HG03280 (cell line): ENCODE data around the gene TMEM51.
"Not testable (repeated sequence)": the region's sequence is repeated elsewhere in the genome, so short reads cannot be mapped to it uniquely, and the experiment has no call there.

Source experiments
- ATAC-seq: cut with Tn5 transposase; IDR thresholded peaks from one replicate; pipeline ENCODE4 v1.9.1; 2021; ENCODE audit warnings: mild to moderate bottlenecking, moderate library complexity; ENCODE audit not compliant: unreplicated experiment

TMEM51 gene

DNA sequence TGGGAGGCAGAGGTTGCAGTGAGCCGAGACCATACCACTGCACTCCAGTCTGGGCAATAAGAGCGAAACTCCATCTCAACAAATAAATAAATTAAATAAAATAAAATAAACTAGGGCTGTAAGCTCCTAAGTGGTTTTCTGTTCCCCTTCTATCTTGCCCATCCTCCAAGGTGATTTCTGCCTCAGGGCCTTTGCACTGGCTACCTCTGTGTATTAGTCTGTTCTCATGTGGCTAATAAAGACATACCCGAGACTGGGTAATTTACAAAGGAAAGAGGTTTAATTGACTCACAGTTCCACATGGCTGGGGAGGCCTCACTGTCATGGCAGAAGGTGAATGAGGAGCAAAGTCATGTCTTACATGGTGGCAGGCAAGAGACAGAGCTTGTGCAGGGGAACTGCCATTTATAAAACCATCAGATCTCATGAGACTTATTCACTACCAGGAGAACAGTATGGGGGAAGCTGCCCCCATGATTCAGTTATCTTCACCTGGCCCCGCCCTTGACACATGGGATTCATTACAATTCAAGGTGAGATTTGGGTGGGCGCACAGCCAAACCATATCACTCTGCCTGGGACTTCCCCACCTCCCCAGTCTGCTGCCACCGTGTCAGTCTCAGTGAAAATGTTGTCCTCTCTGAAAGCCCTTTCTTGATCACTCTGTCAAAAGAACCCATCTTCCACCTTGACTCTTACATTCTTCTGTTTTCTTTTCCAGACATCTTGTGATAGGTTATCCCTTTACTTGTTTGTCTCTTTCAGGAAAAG, 22.0 kb downstream of the TMEM51 start:
- not testable (repeated sequence) for ATAC-seq

DNA sequence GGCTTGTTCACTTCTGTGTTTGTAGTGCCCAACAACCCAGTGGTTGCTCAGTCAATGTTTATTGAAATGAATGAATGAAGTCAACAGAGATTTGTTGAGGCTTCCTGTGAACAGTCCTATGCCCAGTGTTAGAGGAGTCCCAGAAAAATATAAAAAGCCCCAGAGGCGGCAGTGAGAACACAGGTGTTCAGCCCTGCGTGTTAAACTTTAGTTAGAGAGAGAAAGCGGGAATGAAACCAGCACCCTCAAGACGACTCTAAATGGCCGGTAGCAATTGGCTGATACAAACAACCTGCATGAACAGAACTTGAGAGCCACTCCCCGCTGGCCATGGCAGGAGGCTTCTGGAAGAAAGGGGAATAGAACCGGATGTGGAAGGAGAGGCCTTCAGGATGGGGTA, 22.6 kb downstream of the TMEM51 start:
- no peak for ATAC-seq

DNA sequence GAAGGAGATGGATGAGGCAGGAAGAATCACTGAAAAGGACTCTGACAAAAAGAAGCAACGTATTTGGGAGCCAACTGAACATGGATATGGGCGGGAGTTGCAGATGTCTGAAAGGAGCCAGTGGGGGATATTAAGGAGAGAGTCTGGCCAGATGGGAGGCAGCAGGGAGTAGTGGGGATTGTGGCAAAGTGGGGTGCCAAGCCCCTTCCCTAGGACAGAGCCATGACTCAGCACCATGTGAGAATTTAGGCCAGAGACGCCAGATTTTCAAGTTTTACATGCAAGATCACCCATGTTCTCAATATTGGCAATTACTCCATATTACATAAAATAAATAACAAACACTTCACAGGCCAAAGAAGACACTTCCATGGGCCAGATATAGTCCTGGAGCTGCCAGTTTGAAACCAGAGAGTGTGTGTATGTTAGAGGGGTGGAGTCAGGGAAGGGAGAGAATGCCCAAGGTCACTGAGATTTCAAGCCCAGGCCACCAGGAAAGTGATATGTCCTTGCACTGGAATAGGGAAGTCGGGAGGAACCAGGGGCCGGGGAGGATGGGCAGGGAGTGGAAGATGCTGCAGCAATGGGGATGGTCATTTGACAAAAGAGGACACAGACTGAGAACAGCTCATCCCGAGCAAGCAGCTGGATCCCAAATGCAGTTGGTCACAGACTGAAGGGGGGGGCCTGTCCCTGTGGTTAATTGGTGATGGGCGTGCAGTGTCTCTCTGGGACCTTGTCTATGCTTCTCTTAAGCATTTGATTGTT, 23.5 kb downstream of the TMEM51 start:
- no peak for ATAC-seq

GRCh38 chr1:15177710-15178166, 24.2 kb downstream of the TMEM51 start:
- no peak for ATAC-seq

- no peak for ATAC-seq
These were observed 25.3 kb downstream of the TMEM51 start for GRCh38 chr1:15178571-15179484.

- ATAC-seq, result no peak
These were observed 25.9 kb downstream of the TMEM51 start for GRCh38 chr1:15179485-15179883.

GRCh38 chr1:15180189-15180588, 26.6 kb downstream of the TMEM51 start:
- ATAC-seq, result no peak

- no peak for ATAC-seq
These were observed 27.5 kb downstream of the TMEM51 start for GRCh38 chr1:15180945-15181523.

GRCh38 chr1:15181564-15181963, 28.0 kb downstream of the TMEM51 start:
- no peak for ATAC-seq

DNA sequence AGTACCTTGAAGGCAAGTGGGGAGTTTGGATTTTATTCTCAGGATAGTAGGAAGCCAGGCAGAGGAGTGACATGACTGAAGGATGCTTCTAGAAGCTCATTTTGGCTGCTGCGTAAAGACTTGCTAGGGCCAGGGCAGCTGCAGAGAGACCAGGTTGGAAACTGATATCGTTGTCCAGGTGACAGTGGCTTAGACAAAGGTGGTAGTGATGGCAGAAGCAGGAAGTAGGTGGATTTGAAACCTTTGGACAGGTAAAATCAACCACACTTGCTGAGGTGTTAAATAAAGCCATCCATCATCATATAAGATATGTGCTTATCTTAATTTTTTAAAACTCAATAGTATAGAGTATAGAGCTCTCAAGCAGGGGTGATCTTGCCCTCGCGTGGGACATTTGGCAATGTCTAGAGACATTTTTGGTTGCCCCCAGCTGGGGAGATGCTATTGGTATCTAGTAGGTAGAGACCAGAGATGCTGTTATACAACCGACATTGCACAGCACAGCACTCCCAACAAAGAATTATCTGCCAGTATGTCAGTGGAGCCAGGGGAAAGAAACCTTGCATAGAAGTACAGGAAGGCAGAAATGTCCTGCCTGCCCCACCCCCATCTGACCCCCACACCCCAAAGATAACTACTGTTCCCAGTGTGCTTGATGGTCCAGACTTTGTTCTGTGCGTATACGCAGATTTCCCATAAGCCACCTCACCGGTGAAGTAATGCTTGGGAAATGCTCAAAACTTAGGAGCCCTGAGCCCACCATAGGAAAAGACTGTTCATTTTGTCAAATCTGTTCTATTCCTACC, 31.1 kb downstream of the TMEM51 start:
- no peak for ATAC-seq

- ATAC-seq, result no peak
These were observed 32.1 kb downstream of the TMEM51 start for GRCh38 chr1:15185617-15186016.

GRCh38 chr1:15186073-15186845, 32.7 kb downstream of the TMEM51 start:
- no peak for ATAC-seq

- no peak for ATAC-seq
These were observed 33.3 kb downstream of the TMEM51 start for GRCh38 chr1:15186846-15187151.

DNA sequence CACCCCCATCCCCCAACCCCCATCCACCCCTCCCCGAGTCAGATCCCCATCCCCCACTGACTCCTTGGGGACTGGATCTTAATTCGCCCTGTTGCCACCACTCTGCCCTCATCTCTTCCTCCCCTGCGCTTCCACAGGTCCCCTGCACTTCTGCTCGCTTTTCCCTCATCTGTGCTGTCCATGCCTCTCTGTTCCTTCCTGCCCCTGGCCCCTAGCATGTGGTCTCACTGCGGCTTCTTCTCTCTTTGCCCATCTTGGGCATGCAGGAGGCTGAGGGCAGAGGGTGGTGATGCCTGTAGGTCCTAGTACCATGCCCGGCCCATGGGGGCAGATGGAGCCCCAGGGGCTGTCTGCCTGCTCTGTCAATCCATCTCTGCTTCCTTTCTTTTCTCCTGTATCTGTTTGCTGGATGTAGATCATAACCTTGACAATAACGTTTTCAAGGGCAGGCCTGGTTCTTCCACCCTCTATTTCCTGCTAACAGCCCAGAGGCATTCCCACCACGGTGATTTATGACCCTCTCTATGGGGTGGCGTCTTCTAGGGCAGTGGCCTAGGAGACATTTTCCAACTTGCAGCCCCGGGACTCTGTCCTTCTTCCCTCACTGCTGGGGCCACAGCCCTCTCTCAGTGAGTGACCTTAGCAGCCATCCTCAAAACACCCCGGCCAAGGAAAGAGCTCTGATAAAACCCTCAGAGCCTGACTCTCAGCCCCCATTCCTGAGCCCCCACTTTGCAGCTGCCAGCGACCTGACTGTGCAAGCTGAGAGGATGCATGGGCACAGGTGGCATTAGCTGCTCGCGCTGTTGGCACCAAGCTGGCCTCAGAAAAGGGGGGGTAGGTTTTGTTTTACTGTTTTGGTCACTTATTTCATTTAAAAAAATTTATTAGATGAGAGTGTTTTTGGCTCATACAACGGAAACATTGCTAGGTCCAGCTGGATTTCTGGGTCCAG, 33.9 kb downstream of the TMEM51 start:
- no peak for ATAC-seq

- ATAC-seq, result no peak
These were observed 34.6 kb downstream of the TMEM51 start for GRCh38 chr1:15188130-15188524.

GRCh38 chr1:15188678-15189077, 35.1 kb downstream of the TMEM51 start:
- ATAC-seq, result no peak

GRCh38 chr1:15189692-15190370, 36.3 kb downstream of the TMEM51 start:
- no peak for ATAC-seq

DNA sequence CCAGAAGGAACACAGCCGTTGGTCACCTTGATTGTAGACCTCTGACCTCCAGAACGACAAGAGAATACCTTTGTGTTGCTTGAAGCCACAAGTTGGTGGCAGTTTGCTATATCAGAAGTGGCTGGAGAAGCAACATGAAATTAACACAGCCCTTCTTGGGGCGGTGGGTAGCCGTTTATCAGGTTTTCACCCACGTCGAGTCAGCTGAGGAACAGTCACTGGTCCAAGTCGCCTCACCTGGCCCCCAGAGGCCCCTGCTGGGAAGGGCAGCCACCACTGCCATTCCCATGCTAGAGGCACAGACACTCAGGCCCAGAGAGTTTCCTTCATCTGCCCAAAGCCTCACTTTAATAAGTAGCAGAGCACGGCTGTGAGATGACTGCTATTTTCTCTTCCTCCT, 37.7 kb downstream of the TMEM51 start:
- ATAC-seq, result no peak
